Measurements from ENCODE around the gene SCART1.

Gene SCART1

GRCh38 chr10:133458710-133459453, 5.1 kb downstream of the SCART1 start:
- TF ChIP-seq CTCF (IDR thresholded peaks at IDR 0.05): no peak
- H3K27ac ChIP-seq: no peak overlapping the region
- no peak overlapping the region for H3K4me3 ChIP-seq
- DNase-seq (ENCODE audit: low spot score): peak; percentile 55

- peak; percentile 54 for DNase-seq (ENCODE audit: low spot score)
- TF ChIP-seq CTCF (IDR thresholded peaks at IDR 0.05): no peak
Observed at GRCh38 chr10:133459454-133460207, 5.9 kb downstream of the SCART1 start.

GRCh38 chr10:133460208-133460769, 6.5 kb downstream of the SCART1 start:
- TF ChIP-seq CTCF (IDR thresholded peaks at IDR 0.05): no peak
- Histone ChIP-seq H3K4me3 (no peak overlapping the region), H3K27ac (no peak overlapping the region)
- DNase-seq (ENCODE audit: low spot score): peak; percentile 47

More at GRCh38 chr10:133459454-133460207, 5.9 kb downstream of the SCART1 start:
- no peak overlapping the region for H3K27ac ChIP-seq
- H3K4me3 ChIP-seq: no peak overlapping the region

- Histone ChIP-seq H3K4me3 (no peak overlapping the region), H3K27ac (no peak overlapping the region)
- DNase-seq (ENCODE audit: low spot score): peak; percentile 29
- TF ChIP-seq CTCF (IDR thresholded peaks at IDR 0.05): no peak
Observed at GRCh38 chr10:133461027-133461426, 7.3 kb downstream of the SCART1 start.

- Histone ChIP-seq H3K27ac (no peak overlapping the region), H3K4me3 (no peak overlapping the region)
- DNase-seq (ENCODE audit: low spot score): peak; percentile 41
- TF ChIP-seq CTCF (IDR thresholded peaks at IDR 0.05): no peak
Observed at GRCh38 chr10:133461841-133462240, 8.1 kb downstream of the SCART1 start.

GRCh38 chr10:133462512-133463305, 9.0 kb downstream of the SCART1 start:
- H3K4me3 ChIP-seq: no peak overlapping the region
- TF ChIP-seq CTCF (IDR thresholded peaks at IDR 0.05): no peak
- peak; percentile 38 for DNase-seq (ENCODE audit: low spot score)
- no peak overlapping the region for H3K27ac ChIP-seq
